OCI-LY3 (cell line): ENCODE results near the gene MAML1.

Experiments used
- CTCF ChIP-seq: fragments of 200-600, 300-600 bp; sonication (generic); IDR thresholded peaks from 2 replicates; pipeline ENCODE4 v1.5.1; 2014; ENCODE audit warnings: antibody characterized with exemption, low read length, low read depth
- EZH2phosphoT487 ChIP-seq: fragments of 200-600 bp; shearing (Covaris generic); IDR thresholded peaks from 2 replicates; pipeline ENCODE4 v1.6.1; 2018; ENCODE audit warnings: antibody characterized with exemption, mixed run types, low read depth

DNA sequence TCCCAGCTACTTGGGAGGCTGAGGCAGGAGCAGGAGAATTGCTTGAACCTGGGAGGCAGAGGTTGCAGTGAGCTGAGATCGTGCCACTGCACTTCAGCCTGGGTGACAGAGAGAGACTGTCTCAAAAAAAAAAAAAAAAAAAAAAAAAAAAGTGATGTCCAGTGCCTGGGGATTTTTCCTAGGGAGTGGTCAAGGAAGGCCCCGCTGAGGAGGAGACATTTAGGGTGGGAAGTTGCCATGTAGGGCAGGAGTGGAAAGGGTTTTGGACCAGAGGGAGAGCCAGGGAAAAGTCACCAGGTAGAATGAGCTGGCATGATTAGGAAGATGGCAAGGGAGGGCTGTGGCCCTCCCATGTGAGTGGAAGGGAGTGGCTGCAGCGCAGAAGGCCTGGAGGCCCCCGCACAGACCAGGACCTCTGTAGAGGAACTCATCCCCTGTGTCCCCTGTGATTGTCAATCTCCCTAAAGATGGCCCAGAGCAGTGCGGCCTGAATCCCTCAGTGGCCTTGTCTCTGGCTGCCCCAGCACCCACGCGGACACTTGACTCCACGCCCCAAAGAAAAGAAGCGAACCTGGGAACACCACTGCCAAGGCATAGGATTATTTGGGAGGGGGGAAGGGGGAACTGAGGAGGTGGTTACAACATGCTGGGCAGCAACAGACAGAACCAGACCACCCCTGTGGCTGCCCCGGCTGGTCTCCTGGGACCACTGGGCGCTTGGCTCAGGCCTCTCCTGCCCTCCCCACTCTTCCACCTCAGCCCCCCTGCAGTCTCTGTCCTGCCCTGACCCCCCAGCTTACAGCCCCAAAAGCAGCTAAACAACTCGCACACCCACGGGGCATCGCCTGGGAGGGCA, 85.5 kb downstream of the MAML1 start:
- TF ChIP-seq CTCF (no peak), EZH2phosphoT487 (no peak)
